Omental fat pad (tissue), 4 donors: ENCODE measurements around the gene NR3C2. TPM values are rescaled to one million over a fixed set of nuclear protein-coding genes. Genes with fewer than 3 reads are reported as not detected.

Experiments
- ATAC-seq: fragments of 150-250 bp; one replicate; pipeline ENCODE4 v1.9.1; 2016; ENCODE audit warnings: mild to moderate bottlenecking, moderate library complexity; ENCODE audit not compliant: low FRiP score
- DNase-seq: peaks from one replicate; pipeline ENCODE4 v3.0.0-alpha.2; 2019; ENCODE audit warnings: low spot score
- total RNA-seq, 4 donors: library from RNA; depleted of rRNA; stranded (reverse); fragments of >200 nt; gene quantifications; one replicate each; pipeline ENCODE4 v1.1.0, GENCODE V29; 2016
- TF ChIP-seq, protein P1 (sequence below), 3 donors: fragments of 450-650 bp; IDR thresholded peaks; one replicate each; pipeline ENCODE4 v1.5.1; 2016 to 2017; ENCODE audit warnings: antibody characterized with exemption in 3 of 3, mild to moderate bottlenecking in 3 of 3, moderate library complexity in 2 of 3

Gene NR3C2
- total RNA-seq, 4 donors from 2014 or later: 7.4 to 28.1 (median 12.1) TPM

DNA sequence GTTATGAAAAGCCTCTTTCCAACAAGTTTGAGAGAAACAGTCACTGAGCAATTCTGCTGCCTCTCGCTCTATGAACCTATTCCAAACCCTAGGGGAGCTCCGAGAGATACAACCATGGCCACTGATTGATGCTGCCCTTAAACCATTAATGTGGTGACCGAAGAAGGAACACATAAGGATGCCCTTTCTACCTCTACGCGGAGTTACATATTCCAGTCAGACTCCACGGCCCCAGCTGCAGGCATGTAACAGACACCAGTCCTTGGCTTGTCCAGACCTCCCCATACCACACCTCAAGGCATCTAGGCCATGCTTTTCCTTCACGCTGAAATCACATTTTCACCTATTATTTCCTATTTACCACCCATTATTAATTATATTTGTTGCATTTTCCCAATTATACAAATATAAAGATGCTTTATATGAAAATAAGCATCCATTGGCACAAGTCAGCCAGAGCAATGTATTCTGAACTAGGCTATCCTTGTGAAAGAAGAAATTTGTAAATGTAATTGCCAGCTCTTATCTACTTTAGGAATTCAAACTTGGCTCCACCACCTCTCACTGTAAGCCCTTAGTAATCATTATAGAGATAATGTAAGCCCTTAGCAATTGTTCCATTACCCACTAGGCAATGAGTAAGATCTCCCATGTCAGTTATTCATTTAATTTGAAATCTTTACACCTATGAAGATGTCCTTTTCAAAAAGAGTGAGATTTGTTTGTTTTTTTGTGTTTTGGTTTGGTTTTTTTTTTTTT, 338.4 kb downstream of the NR3C2 start:
- DNase-seq: no peak
- TF ChIP-seq, protein P1, sequence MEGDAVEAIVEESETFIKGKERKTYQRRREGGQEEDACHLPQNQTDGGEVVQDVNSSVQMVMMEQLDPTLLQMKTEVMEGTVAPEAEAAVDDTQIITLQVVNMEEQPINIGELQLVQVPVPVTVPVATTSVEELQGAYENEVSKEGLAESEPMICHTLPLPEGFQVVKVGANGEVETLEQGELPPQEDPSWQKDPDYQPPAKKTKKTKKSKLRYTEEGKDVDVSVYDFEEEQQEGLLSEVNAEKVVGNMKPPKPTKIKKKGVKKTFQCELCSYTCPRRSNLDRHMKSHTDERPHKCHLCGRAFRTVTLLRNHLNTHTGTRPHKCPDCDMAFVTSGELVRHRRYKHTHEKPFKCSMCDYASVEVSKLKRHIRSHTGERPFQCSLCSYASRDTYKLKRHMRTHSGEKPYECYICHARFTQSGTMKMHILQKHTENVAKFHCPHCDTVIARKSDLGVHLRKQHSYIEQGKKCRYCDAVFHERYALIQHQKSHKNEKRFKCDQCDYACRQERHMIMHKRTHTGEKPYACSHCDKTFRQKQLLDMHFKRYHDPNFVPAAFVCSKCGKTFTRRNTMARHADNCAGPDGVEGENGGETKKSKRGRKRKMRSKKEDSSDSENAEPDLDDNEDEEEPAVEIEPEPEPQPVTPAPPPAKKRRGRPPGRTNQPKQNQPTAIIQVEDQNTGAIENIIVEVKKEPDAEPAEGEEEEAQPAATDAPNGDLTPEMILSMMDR (IDR thresholded peaks at IDR 0.05): no peak
- ATAC-seq: peak; percentile 85

DNA sequence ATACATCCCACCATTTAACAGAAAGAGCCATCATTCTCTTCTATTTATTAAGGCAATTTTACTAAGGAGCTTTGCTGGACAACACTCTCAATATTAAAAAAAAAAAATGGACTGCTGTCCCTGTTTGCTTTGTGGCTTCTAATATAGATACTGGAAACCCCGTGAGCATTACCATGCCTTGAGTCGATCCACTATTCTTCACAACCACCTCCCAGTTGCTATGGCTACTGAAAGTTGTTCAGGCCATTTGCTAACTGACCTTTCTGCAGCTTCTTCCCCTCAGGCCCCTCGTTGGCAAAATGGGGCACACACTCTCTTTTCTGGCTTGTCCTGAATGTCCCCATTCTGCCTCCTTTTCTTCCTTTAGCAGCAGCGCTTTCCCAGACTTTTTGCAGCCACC, 340.4 kb downstream of the NR3C2 start:
- TF ChIP-seq, protein P1 (IDR thresholded peaks at IDR 0.05): no peak

DNA sequence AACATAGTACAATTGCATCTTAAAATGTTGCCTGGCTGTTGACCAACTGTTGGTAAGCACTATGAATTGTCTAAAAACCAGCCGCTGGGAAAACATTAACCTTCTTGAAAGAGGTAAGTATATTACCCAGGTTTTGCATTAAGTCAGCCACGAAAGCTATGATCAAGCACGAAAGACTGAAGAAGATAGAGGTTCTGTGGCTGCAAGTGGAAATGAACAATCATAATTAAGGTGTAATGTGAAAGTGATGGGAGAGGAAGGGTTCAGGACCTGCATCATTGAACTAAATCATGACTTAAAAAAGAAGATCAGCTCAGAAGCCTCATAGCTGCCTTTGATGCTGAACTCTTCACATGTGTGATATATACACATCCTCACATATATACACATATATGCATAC, 341.0 kb downstream of the NR3C2 start:
- ATAC-seq: no peak
- no peak for DNase-seq
- TF ChIP-seq, protein P1 (IDR thresholded peaks at IDR 0.05): no peak

More for the DNA sequence above, 340.4 kb downstream of the NR3C2 start:
- no peak for ATAC-seq
- DNase-seq: no peak

DNA sequence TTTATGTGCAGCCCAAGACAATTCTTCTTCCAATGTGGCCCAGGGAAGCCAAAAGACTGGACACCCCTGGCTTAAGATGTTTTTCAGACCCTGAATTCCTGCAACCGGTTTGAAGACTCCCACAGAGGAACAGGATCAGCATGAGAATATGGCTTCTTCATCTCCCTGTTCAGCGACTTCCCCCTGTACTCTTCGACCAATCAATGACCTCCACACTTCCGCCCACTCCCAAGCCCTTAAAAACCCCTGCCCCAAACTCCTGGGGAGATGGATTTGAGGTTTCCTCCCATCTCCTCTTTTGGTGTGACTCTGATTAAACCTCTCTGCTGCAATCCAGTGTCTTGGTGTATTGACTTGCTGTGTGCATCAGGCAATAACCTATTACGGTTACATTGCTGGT, 344.4 kb downstream of the NR3C2 start:
- DNase-seq (no peak), ATAC-seq (no peak)
- TF ChIP-seq, protein P1 (IDR thresholded peaks at IDR 0.05): no peak

DNA sequence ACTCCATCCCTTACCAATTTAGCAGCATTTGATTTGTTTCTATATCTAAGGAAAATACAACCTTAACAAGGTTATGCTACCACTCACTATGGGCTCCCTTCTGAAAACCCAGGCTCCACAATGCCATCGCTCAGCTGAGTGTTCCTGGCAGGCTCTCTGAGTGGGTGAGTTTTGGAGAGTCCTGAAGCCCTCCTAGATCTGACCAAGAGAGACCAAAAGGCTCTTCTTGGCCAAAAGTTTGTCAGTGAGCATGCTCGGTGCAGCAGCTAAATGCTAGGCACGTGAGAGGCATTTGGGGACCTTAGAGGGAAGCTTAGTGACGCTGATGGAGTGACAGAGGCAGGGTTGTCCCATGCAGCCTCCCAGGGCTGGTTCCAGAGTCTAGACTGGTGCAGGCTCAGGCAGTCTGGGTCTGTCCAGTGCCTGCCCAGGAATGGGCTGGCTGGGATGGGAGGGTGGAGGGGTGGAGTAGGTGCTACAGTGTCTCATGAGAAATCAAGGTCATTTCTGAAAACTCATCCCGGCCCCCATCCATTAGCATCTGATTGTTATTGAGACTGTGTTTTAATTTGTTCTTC, 346.8 kb downstream of the NR3C2 start:
- ATAC-seq (no peak), DNase-seq (no peak)
- TF ChIP-seq, protein P1 (IDR thresholded peaks at IDR 0.05): no peak

DNA sequence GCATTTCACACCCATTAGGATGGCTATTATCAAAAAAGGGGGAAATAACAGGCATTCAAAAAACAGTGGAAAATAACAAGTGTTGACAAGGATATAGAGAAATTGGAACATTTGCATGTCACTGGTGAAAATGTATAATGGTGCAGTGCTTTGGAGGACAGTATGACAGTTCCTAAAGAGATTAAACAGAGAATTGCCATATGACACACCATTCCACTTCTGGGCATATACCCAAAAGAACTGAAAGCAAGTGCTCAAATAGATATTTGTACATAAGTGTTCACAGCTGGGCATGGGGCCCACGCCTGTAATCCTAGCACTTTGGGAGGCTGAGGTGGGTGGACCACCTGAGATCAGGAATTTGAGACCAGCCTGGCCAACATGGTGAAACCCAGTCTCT, 348.1 kb downstream of the NR3C2 start:
- TF ChIP-seq, protein P1 (IDR thresholded peaks at IDR 0.05): no peak
- no peak for DNase-seq
- no peak for ATAC-seq

DNA sequence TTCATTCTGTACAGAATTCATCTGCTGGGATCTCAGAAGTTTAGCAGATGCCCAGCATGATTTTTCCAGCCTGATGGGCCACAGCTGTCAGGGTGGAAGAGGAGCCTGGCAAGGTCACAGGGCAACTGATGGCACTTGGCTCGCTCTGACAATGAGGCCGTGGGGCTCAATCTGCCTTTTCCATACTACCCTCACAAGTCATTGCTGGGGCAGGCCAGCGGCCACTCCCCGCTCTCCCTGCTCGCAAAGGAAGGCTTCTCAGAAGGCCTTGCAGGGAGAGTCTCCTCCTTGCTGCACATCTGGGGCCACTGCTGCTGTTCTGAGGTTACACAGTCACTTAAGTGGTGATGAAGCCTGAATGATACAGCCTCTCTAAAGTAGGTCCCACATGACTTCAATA, 349.1 kb downstream of the NR3C2 start:
- no peak for ATAC-seq
- DNase-seq: no peak
- TF ChIP-seq, protein P1 (IDR thresholded peaks at IDR 0.05): no peak
